ENCODE results near the gene LRMDA.

DNA sequence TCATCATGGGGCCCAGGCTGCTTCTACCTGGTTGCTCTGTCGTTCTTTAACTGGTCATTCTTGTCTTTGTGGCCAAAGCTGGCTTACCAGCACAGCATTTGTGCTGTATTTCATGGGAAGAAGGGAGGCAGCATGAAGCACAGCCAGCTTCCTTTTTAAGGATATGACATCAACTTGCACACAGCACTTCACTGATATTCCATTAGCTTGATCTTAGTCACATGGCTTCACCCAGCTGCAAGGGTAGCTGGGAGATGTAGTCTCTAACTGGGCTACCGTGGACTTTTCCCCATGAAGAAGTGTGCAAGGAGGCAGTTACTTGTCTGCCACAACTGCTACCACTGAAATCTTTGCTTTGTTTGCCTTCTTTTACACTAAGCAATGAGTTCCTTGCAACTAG lies 525.2 kb downstream of the LRMDA start:
- no peak for TF ChIP-seq POLR2A (IDR thresholded peaks at IDR 0.05)
- TF ChIP-seq, protein P1, sequence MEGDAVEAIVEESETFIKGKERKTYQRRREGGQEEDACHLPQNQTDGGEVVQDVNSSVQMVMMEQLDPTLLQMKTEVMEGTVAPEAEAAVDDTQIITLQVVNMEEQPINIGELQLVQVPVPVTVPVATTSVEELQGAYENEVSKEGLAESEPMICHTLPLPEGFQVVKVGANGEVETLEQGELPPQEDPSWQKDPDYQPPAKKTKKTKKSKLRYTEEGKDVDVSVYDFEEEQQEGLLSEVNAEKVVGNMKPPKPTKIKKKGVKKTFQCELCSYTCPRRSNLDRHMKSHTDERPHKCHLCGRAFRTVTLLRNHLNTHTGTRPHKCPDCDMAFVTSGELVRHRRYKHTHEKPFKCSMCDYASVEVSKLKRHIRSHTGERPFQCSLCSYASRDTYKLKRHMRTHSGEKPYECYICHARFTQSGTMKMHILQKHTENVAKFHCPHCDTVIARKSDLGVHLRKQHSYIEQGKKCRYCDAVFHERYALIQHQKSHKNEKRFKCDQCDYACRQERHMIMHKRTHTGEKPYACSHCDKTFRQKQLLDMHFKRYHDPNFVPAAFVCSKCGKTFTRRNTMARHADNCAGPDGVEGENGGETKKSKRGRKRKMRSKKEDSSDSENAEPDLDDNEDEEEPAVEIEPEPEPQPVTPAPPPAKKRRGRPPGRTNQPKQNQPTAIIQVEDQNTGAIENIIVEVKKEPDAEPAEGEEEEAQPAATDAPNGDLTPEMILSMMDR (IDR thresholded peaks at IDR 0.05): no peak
